Measurements from ENCODE around the gene RBBP7. TPM values are rescaled to one million over a fixed set of nuclear protein-coding genes. Genes with fewer than 3 reads are reported as not detected.

The RBBP7 gene
- total RNA-seq, 1 donor from 2014 or later = 202 TPM

GRCh38 chrX:16807548-16807947, 62.6 kb downstream of the RBBP7 start:
- H3K4me3 Mint-ChIP-seq = no peak overlapping the region
- peaks cover 12% of the 10 kb centered on the region for H3K36me3 Mint-ChIP-seq
- peak overlapping the region; percentile 59 for H3K27ac Mint-ChIP-seq
- no peak for DNase-seq (ENCODE audit: extremely low spot score, unreplicated experiment)
- no peaks in the 10 kb centered on the region for H3K27me3 Mint-ChIP-seq
- no peaks in the 10 kb centered on the region for H3K9me3 Mint-ChIP-seq
- TF ChIP-seq, protein P1, sequence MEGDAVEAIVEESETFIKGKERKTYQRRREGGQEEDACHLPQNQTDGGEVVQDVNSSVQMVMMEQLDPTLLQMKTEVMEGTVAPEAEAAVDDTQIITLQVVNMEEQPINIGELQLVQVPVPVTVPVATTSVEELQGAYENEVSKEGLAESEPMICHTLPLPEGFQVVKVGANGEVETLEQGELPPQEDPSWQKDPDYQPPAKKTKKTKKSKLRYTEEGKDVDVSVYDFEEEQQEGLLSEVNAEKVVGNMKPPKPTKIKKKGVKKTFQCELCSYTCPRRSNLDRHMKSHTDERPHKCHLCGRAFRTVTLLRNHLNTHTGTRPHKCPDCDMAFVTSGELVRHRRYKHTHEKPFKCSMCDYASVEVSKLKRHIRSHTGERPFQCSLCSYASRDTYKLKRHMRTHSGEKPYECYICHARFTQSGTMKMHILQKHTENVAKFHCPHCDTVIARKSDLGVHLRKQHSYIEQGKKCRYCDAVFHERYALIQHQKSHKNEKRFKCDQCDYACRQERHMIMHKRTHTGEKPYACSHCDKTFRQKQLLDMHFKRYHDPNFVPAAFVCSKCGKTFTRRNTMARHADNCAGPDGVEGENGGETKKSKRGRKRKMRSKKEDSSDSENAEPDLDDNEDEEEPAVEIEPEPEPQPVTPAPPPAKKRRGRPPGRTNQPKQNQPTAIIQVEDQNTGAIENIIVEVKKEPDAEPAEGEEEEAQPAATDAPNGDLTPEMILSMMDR (conservative IDR thresholded peaks at IDR 0.05) = peak; percentile 50
- peaks cover 17% of the 10 kb centered on the region for H3K4me1 Mint-ChIP-seq (ENCODE audit: unreplicated experiment)

- peaks cover 17% of the 10 kb centered on the region for H3K4me1 Mint-ChIP-seq (ENCODE audit: unreplicated experiment)
- H3K4me3 Mint-ChIP-seq = no peak overlapping the region
- no peaks in the 10 kb centered on the region for H3K9me3 Mint-ChIP-seq
- no peak overlapping the region for H3K27ac Mint-ChIP-seq
- H3K36me3 Mint-ChIP-seq = peaks cover 19% of the 10 kb centered on the region
- TF ChIP-seq, protein P1 (conservative IDR thresholded peaks at IDR 0.05) = no peak
- DNase-seq (ENCODE audit: extremely low spot score, unreplicated experiment) = no peak
- H3K27me3 Mint-ChIP-seq = no peaks in the 10 kb centered on the region
These were observed 65.2 kb downstream of the RBBP7 start for GRCh38 chrX:16804923-16805464.

DNA sequence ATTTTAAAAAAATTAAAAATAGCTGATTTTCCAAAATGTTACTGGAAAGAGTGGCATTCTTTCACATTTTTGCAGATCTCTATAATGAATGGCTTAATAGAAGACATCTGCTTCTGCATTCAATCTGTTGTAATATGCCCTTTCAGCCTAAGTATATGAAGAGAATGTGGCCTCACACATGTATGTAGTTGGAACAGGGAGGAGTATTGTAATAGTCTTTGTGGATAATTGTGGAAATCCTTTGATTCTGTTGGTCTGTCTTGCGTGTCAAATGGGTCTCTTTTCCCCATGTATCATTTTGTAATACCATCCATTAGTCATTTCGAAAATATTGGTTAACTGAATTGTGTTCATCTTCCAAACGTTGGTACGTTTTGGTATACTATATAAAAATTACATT, 72.3 kb downstream of the RBBP7 start:
- no peak for DNase-seq (ENCODE audit: extremely low spot score, unreplicated experiment)
- Mint-ChIP-seq H3K27ac (no peak overlapping the region), H3K36me3 (peaks cover 24% of the 10 kb centered on the region), H3K9me3 (no peaks in the 10 kb centered on the region), H3K4me3 (no peak overlapping the region), H3K27me3 (no peaks in the 10 kb centered on the region), H3K4me1 (ENCODE audit: unreplicated experiment) (no peaks in the 10 kb centered on the region)
- TF ChIP-seq, protein P1 (conservative IDR thresholded peaks at IDR 0.05) = no peak

GRCh38 chrX:16797358-16797757, 72.8 kb downstream of the RBBP7 start:
- no peaks in the 10 kb centered on the region for H3K9me3 Mint-ChIP-seq
- H3K27ac Mint-ChIP-seq = no peak overlapping the region
- H3K4me3 Mint-ChIP-seq = no peak overlapping the region
- no peak for DNase-seq (ENCODE audit: extremely low spot score, unreplicated experiment)
- peaks cover 22% of the 10 kb centered on the region for H3K36me3 Mint-ChIP-seq
- no peaks in the 10 kb centered on the region for H3K27me3 Mint-ChIP-seq
- TF ChIP-seq, protein P1 (conservative IDR thresholded peaks at IDR 0.05) = no peak
- H3K4me1 Mint-ChIP-seq (ENCODE audit: unreplicated experiment) = no peaks in the 10 kb centered on the region

- Mint-ChIP-seq H3K27me3 (no peaks in the 10 kb centered on the region), H3K4me1 (ENCODE audit: unreplicated experiment) (no peaks in the 10 kb centered on the region), H3K27ac (no peak overlapping the region), H3K9me3 (no peaks in the 10 kb centered on the region), H3K4me3 (no peak overlapping the region), H3K36me3 (peaks cover 26% of the 10 kb centered on the region)
- no peak for DNase-seq (ENCODE audit: extremely low spot score, unreplicated experiment)
- TF ChIP-seq, protein P1 (conservative IDR thresholded peaks at IDR 0.05) = no peak
These were observed 73.9 kb downstream of the RBBP7 start for GRCh38 chrX:16796298-16796697.

Other genes with a start within 250 kb of the RBBP7 start
- 5.5 and 30.8 TPM in 2 replicates for gene S100G, start 220.2 kb downstream of the RBBP7 start, total RNA-seq (ENCODE audit: low replicate concordance)
- gene CTPS2, start 157.7 kb downstream of the RBBP7 start, total RNA-seq (ENCODE audit: low replicate concordance) = 46.7 and 59.0 TPM in 2 replicates
- 46.9 and 48.4 TPM in 2 replicates for gene SYAP1, start 150.8 kb downstream of the RBBP7 start, total RNA-seq (ENCODE audit: low replicate concordance)
- 24.5 and 27.3 TPM in 2 replicates for gene TXLNG, start 83.9 kb downstream of the RBBP7 start, total RNA-seq (ENCODE audit: low replicate concordance)
- gene REPS2, start 76.3 kb upstream of the RBBP7 start, total RNA-seq (ENCODE audit: low replicate concordance) = 1.6 and 2.9 TPM in 2 replicates